NCI-H1417 treated with DMSO at 0.1 percent for 48 hours (cell line): ENCODE measurements around the gene ACBD5.
"Not testable (repeated sequence)": the region's sequence is repeated elsewhere in the genome, so short reads cannot be mapped to it uniquely, and the experiment has no call there.

ENCODE experiments used
- DNase-seq: peaks from one replicate; lab custom pipeline; 2025; lab: John Stamatoyannopoulos, UW

ACBD5 gene, protein sequence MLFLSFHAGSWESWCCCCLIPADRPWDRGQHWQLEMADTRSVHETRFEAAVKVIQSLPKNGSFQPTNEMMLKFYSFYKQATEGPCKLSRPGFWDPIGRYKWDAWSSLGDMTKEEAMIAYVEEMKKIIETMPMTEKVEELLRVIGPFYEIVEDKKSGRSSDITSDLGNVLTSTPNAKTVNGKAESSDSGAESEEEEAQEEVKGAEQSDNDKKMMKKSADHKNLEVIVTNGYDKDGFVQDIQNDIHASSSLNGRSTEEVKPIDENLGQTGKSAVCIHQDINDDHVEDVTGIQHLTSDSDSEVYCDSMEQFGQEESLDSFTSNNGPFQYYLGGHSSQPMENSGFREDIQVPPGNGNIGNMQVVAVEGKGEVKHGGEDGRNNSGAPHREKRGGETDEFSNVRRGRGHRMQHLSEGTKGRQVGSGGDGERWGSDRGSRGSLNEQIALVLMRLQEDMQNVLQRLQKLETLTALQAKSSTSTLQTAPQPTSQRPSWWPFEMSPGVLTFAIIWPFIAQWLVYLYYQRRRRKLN

GRCh38 chr10:27240212-27241009 lies at the start of gene ACBD5:
Gene ACBD5, minus strand, starts transcription at chr10:27240797. Its CDS starts 109 bp downstream, at chr10:27240688.
- DNase-seq = no peak

GRCh38 chr10:27285093-27285492 lies 44.5 kb upstream of the ACBD5 start:
- no peak for DNase-seq

DNA sequence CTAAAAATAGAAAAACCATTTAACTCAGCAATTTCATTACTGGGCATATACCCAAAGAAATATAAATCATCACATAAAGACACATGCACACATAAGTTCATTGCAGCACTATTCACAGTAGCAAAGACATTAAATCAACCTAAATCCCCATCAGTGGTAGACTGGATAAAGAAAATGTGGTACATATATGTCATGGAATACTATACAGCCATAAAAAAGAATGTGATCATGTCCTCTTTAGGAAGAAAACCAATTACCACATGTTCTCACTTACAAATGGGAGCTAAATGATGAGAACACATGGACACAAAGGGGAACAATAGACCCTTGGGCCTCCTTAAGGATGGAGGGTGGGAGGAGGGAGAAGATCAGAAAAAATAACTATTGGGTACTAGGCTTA lies 36.0 kb upstream of the ACBD5 start:
- no peak for DNase-seq

GRCh38 chr10:27266025-27266424 lies 25.4 kb upstream of the ACBD5 start:
- DNase-seq = not testable (repeated sequence)

- not testable (repeated sequence) for DNase-seq
Measured at GRCh38 chr10:27262788-27263187, 22.2 kb upstream of the ACBD5 start.

DNA sequence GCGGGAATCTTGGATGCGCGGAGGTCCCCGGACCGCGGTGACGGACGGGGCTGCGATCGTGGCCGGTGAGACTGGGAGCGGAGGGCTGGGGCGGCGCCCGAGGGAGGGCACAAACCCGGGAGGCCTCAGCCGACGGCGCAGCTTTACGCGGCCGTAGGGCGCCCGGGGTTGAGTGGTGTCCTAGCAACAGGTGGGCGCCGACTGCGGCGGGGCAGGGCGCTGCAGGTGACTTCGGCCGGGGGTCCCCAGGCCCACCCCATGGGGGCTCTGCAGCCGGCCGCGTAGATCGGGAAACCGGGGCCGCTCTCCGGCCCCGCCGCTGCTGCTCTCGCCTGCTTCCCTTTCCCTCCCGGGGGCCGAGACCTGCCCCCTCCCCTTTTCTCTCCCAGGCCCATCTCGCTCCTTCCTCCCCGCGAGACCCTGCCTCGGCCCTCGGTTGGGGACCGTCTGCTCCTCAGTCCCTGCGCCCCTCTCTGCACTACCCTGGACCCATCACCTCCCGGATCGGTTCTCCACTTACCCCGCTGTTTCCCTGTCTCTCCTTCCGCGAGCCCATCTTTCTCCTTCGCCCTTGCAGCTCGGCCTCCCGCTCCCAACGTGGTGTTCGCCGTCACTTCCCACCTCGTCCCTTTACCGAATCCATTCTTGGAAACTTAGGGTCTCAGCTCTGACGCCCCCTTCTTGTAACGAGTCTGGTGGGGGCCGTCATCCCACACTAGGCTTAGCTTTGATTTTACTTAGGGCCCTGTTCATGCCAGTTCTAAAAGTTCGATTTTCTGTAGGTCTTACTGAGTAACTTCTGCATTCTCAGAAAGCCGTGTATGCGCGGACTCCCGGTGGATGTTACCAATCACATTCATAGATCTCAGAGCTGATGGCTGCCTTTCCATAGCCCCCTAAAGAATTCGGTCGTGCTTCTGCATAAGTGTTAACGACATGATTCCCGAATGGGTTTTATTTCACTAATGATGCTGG lies 18.5 kb upstream of the ACBD5 start:
- no peak for DNase-seq

GRCh38 chr10:27258492-27258837 lies 17.9 kb upstream of the ACBD5 start:
- no peak for DNase-seq

- no peak for DNase-seq
Measured at GRCh38 chr10:27256299-27257189, 15.9 kb upstream of the ACBD5 start.

DNA sequence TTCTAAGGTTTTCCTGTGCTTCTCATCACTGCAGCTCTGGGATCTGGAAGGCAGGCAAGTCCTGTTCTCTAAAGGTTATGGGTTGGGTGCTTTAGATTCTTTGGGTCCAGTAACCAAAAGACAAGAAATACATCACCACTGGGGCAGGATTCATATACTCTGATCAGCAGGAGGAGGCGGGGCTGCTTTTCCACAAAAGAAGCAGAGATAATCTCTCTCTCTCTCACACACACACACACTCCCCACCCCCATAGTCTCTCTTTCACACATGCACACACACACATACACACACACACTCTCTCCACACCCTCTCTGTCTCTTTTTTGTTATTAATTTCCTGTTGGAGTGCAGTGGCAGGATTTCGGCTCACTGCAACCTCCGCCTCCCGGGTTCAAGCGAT lies 13.0 kb upstream of the ACBD5 start:
- DNase-seq = no peak

DNA sequence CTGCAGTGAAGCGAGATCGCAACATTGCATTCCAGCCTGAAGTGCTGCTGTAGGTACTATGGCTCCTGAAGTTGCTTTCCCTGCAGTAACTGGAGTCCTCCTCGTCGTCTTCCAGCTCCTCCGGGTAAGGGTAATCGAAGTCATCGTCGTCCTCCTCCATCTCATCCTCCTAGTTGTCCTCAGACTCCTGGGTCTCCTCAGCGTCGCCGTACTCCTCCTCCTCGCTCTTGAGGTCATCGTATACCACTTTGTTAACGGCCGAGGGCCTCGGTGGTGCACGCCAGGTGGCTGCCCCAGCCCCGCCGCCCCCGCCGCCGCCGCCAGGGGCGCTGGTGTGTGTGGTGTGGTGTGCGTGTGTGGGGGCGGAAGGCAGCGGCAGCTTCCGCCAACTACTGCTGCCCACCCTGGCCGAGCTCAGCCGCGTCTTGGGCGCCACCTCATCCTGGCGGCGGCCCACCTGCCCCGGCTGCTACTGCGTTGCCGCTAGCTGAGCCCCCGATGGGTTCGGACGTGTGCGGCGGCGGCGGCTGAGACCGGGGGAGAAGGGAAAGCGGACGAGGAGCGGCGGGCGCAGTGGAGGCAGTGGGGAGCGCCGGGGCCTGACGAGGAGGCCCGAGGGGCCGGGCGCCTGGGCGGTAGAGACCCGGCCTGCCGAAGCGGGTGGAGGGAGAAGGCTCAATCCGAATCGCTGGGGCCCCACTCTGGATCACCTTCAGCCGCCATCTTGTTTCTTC lies 11.8 kb upstream of the ACBD5 start:
- DNase-seq = no peak

GRCh38 chr10:27251554-27251953 lies 11.0 kb upstream of the ACBD5 start:
- no peak for DNase-seq

DNA sequence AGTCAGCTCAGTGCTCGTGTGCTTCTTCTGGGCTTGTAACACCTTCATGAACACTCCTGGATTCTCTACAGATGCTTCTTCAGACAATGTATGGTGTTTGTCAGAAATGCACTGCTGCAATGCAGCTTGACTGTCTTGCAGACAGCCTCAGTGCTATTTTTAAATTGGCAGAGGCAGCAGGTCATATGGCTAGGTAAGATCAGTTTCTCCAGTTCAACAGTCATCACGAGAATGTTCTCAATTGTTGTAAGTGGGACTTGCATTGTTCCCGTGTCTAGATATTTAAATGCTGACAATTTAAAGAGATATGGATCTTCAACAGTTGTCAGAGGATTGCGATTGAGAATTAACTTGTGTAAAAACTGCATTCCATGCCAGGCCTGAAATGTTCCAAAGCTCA lies 7.6 kb upstream of the ACBD5 start:
- no peak for DNase-seq

DNA sequence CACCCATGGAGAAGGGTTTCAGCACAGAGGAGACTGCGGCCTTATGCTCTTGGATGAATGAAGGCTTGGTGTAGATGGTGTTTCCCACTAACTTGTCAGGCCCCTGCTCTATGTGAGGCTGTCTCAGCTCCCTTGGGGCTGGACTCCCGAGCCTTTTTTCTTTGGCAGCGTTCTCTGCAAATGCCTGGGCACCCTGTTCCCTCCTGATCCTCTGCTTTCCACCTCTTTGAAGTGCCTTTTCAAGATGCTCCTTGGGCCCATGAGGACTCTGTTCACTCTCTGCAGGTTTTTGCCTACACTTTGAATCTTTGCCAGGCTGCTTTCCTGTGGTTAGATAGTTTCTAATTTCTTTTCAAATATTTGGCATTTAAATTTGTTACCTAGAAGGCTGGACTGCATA lies 6.8 kb upstream of the ACBD5 start:
- DNase-seq = no peak

- no peak for DNase-seq
Measured at GRCh38 chr10:27247006-27247405, 6.4 kb upstream of the ACBD5 start.

- DNase-seq = no peak
Measured at GRCh38 chr10:27245836-27246235, 5.2 kb upstream of the ACBD5 start.

DNA sequence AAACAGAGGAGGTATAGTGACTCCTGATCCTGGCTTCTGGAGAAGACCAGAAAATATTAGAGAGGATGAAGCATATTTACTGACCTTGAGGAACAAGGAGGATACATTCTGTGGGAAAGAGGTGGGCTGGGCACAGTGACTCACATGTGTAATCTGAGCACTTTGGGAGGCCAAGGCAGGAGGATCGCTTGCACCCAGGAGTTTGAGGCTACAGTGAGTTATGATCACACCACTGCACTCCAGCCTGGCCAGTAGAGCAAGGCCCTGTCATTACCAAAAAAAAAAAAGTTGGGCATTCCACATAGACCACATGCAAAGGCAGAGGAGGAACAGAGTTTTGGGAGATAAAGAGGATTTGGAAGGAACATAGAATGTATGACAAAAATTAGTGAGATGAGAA lies 4.4 kb upstream of the ACBD5 start:
- DNase-seq = no peak

DNA sequence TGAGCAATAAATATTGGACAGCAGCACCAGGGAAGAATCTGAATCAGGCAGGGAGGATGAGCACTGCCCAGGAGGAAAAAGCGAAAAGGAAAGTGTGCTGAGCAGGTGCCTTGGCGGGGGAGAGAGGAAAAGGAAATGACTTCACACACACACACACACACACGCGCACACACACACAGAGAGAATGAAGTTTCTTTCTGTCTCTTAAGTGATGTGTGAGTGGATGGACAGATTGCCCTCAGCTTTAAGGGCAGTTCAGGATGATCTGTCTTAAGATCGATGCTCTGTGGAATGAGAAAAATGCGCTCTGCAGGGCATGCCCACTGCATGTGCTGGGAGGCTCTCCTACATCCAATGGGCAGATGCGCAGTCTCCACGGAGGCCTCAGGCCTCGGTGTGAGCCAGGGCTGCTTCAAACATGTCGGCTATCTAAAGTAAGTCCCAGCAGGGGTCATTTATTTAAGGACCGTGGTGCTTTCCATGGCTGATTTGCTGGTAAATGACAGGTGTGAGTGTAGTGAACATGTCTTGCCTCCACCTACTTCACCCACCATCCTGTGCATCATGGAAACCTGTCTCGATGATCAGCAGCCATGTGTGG lies 2.5 kb upstream of the ACBD5 start:
- DNase-seq = peak; percentile 6

- no peak for DNase-seq
Measured at GRCh38 chr10:27242473-27242950, 1.9 kb upstream of the ACBD5 start.

GRCh38 chr10:27241652-27242472 lies 1.3 kb upstream of the ACBD5 start:
- peak; percentile 5 for DNase-seq
